GM18507 (cell line): ENCODE measurements around the gene C13orf46.

Experiments
- DNase-seq: peaks from one replicate; pipeline ENCODE4 v3.0.0; 2011; ENCODE audit warnings: low read depth; ENCODE audit not compliant: insufficient read length; ENCODE audit errors: extremely low spot score
- FAIRE-seq: peaks from 2 replicates; lab custom pipeline; 2011; peaks lifted over from hg19 to GRCh38; lab: Jason Lieb, UNC

C13orf46 gene

DNA sequence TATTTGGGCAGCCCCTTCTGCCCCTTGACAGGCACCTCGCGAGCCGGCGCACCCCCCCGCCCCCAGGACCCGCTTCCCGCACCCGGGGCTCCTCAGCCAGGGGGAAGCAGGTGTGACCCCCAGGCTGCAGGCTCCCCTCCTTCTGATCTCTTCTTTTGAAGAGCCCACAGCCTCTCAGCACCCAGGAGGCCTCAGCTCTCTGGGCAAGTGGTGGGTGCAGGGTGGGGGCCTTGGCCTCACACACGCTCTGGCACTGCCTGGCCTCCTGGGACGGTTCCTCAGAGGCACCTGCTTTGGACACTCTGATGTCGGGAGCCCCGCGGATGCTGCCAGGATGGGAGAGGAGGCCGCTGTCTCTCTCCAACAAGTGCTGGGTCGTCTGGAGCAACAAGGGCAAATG lies 1.5 kb upstream of the C13orf46 start:
- DNase-seq (no peak), FAIRE-seq (no peak)

DNA sequence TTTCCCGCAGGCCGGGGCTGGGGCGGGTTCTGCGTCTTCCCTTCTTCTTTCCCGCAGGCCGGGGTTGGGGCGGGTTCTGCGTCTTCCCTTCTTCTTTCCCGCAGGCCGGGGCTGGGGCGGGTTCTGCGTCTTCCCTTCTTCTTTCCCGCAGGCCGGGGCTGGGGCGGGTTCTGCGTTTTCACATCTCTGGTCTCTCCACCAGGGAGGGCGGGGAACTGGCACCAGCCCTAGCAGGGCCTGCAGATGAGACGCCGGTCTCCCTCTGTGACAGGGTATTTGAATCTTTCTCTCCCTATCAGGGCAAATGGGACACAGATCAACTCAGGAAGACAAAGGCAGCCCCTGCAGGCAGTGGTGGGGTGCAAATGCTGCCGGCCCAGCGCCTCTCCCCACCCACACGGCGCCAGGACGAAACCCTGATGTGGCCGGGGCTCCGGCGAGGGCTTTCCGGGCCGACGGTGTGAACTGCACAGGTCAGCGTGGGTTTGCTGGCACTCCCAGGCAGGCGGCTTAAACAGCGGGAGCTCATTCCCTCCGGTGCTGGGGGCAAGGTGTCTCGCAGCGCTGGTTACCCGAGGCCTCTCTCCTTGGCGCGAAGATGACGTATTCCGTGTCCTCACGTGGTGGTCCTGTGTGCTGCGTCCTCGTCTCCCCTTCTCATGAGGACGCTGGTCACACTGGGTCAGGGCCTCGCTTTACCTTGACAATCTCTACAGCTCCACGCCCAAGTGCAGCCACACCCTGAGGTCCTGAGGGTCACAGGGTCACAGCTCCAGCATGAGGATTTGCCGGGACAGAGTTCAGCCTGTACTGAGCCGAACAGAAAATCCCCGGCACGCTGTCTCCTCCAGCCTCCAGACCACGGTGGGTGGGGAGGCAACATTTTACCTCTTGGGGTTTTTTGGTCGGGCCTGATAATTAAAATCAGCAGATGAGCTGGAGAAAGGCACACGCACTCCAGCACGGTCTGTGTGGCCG lies 717 bp upstream of the C13orf46 start:
- DNase-seq (no peak), FAIRE-seq (no peak)

DNA sequence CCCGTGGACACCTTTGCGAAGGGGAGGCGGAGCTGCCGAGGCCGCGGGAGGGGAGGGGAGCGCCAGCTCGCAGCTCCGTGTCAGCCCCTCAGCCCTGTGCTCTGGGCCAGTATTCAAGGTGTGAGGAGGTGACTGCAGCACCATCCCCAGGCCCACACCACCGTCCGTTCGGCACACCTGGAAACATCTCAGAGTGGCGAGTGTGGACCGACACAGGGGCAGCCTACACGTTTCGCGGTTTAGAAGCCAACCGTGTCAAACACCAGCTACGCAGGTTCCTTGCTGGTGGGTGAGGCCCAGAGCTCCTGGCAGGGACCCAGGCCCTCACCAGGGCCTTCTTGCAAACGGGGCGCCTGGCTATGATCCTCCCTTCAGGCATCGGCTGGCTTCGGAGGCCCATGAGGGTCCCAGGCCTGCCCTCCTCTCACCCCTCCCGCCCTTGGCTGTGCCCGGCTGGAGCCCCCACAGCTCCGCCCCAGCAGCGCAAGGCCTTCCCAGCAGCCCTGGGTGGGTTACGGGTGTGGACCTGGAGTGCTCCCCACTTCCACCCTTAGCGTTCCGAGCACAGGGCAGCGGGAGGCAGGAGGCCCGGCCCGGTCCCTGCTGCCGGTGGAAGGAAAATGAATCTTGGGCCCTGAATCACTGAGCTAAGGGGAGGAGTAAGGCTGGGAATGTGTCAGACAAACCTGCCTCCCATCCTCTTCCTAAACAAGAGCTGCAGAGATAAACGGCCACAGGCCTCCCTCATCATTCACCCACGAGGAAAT lies 1.2 kb downstream of the C13orf46 start:
- DNase-seq = no peak

DNA sequence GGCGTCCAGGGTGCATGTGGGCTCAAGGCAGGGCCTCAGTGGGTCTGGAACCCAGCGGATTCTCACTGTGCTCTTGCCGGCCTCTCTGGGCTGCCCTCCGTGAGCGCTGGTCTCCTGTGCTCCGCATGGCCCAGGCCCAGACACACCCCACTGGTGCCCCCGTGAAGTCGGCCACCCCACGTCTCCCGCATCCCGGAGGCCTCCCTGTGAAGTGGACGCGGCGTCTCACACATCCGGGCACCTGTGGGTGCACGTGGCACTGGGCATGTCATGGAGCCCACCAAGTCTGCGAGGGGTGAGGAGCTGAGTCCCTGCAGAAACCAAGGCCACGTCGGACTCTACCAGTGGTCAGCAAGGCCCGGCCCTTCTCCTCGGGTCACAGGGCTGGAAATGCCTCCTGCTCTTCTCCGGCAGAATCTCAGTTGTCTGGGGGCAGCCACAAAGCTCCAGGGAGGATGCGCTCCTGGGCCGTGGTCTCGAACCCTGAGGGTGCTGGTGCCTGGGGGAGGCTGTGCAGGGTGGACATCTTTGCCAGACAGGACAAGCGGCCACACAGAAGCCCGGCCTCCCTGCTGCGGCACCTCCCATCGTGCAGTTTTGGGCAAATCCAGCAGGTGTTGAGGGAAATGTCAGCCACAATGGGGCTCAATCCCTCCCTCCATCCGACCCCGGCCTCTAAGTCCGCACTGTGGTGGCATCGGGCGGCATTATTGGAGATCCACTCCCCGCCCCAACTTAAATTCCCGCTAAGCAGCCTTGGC lies 2.2 kb downstream of the C13orf46 start:
- DNase-seq (no peak), FAIRE-seq (no peak)

More for the DNA sequence above, 1.2 kb downstream of the C13orf46 start:
- FAIRE-seq = no peak

DNA sequence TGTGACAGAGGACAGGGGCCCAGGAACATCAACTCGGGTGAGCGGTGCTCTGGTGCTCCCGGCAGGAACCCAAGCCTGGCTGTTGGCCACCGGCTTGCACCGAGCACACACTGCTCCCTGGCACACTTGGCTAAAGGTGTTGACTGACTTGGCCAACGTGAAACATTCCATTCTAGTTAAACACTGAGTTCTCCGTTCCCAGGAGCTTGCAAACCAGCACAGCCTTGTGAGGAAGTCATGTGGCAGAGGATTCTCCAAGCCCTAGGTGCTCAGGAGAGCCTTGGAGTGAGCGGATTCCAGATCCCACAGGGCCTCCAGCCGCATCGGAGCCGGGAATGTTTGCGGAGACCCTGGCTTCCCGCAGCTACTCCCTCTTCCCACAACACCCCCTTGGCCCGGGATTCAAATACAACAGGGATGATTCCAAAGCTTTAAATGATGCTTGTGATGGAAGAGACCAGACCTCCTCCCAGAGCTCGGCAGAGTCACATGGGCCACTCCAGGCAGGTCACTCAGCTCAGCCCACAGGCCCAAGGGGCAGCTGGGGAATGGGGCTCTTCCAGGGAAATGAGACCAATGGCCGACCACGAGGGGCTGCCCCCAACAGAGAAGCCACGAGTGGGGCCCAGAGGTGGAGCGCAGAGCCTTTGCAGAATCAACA lies 2.9 kb downstream of the C13orf46 start:
- FAIRE-seq = no peak
- DNase-seq = no peak

DNA sequence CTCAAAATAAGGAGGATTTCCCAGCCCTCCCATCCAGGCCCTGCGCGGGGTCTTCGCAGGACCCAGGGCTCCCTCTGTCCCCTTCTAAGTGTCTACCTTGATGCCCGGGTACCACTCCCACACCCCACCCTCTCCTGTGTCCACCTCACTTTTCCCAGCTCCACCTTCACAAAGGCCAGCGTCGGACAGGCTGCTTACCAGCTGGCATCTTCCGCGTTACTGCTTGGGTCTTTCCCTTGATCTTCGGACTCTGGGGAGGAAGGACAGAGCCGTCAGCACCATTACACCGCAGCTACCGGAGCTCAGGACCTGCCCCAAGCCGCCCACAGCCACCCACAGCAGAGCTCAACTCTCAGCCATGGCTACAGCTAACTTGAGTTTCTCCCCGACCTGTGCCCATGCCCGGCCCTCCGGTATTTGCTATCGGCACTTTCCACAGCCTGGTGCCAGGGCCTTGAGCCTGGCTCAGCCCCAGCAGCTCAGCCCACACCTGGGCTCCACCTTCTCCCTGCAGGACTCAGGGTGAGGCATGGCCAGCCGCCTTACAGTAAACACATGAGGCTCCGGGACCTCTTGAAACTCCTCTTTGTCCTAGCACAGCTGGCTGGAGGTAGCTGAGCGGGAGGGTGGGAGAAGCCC lies 3.8 kb downstream of the C13orf46 start:
- no peak for FAIRE-seq
- DNase-seq = no peak

DNA sequence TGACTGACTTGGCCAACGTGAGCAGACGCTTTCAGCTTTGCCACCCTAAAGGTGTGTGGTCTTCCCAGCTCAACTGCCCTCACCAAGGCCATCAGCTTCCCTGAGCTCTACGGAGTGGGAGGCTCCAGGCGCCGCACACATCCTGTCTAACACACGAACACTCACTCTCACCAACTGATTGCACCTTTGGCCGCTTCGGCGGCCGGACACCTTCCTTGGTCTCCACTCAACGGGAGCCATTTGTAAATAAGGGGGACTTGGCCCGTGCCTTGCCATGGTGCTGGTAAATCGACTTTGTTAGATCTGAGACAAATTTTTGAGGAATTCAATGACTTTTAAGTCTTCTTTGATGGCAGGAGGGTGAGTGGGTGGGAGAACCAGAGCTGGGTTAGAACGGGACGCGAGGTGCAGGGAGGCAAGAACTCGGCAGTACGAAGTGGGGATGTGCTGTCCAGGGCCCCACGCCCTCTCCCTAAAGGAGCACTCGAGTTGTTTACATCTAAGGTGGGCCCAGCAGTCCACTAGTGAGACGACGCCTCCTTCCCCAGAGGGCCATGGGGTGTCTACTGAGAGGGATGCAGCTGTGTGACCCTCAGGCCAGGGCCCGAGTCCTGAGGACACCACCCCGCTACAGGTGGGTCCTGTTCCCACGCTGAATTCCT lies 4.4 kb downstream of the C13orf46 start:
- FAIRE-seq = no peak
- no peak for DNase-seq

DNA sequence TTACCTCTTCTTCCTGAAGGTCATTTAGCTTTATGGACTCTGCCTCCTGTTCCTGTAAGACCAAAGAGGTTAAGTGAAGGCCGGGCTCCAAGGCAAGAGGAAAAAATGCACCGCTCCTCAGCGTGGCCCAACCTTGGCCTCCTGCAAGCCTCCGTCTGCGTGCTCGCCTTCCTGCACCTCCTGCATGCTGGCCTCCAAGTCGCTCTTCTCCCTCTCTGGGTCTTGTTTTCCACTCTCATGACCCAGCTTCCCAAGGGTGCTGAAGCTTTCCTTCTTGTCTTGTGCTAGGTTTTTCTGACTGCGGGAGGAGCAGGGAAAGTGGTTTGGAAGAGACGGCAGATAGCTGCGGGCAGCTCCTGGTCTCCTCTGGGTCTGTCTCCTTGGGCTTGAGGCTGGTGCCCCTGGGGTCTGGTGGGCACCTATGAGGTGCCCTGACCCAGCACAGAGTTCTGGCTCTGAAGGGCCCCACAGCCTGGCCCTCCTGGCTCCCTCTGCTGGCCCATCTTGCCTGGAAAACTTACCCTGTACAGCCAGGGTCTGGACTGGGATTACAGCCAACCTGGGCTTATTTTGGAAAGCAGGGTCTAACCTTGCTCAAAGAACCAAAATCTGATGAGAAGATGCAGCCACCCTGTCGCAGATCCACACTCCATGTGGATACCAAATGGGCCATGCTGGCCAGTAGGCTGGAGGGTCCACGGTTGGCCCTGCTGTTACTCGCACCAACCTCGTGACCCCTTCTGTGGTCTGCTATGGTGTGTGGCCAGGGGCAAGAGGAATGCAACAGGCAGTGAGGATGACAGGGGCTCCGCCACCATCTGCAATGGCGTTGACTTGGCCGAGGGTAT lies 5.2 kb downstream of the C13orf46 start:
- FAIRE-seq (no peak), DNase-seq (no peak)

DNA sequence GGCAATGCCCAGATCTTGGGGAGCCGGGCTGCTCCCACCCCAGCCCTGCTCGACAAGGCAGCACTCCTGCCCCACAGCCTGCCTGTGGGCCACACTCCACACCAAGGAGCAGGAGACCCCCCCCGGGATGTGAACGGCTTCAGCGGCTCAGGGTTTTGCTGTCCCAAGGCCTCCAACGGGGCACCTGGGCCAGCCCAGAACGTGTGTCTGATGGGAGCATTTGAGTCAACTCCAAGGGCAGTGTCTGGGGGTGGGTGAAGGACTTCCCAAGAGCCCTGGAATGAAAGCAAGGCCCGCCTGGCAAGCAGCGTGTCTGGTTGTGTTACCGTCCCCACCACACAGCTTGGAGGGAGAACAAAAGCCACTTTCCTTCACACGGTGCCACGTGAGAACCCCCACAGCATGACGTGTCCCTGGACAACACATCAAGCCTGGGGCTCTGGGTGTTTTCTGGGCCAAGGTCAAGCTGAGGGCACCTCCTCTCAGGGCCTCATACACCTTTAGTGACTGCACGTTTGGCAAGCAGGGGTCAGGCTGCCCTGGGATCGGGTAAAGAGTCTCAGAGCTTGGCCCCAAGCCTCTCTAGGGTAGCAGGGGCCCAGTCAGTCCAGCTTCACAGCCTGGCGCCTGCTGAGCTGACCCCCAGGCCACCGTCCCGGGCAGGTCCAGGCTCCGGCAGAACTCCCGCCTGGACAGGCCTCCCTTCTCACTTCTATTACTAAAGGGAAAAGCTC lies 6.0 kb downstream of the C13orf46 start:
- no peak for DNase-seq
- FAIRE-seq = no peak

DNA sequence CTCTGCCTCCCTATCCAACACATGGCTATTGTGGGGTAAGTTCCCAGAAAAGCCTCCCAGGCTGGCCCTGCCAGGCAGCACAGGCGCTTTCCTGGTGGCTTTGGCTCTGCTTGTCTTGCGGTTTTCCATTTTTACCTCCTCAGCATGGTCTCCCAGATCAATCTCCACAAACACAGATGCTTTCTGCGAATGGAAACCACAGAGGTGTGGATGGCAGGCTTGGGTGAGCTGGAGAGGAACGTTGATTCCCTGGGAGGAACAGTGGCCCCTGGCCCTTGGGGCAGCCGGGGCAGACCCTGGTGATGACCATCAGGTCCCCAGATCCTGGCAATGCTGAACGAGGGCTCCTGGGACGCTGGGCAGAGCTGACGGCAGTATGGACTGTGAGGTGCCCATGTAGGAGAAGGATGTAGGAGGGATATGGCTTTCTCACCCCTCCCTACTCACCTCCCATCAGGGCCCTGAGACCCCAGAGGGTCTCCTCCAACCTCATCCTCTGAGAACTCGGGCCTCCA lies 6.6 kb downstream of the C13orf46 start:
- no peak for DNase-seq
- no peak for FAIRE-seq

DNA sequence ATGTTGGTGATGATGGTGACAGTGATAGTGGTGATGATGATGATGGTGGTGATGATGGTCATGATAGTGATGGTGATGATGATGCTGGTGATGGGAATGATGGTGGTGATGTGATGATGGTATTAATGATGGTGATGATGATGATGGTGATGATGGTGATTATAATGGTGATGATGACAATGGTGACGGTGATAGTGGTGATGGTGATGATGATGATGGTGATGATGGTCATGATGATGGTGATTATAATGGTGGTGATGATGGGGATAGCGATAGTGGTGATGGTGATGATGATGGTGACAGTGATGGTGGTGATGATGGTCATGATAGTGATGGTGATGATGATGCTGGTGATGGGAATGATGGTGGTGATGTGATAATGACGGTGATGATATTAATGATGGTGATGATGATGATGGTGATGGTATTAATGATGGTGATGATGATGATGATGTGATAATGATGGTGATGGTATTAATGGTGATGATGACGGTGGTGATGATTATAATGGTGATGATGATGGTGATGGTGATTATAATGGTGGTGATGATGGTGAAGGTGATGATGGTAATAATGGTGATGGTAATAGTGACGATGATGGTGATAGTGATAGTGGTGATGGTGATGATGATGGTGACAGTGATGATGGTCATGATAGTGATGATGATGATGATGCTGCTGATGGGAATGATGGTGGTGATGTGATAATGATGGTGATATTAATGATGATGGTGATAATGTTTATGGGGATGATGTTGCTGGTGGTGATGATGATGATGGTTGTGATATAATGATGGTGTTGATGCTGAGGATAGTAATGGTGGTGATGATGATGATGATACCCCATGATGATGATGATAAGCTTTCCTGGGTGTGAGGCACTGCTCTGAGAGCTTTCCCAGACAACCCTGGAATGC lies 7.7 kb downstream of the C13orf46 start:
- DNase-seq = no peak
- no peak for FAIRE-seq

DNA sequence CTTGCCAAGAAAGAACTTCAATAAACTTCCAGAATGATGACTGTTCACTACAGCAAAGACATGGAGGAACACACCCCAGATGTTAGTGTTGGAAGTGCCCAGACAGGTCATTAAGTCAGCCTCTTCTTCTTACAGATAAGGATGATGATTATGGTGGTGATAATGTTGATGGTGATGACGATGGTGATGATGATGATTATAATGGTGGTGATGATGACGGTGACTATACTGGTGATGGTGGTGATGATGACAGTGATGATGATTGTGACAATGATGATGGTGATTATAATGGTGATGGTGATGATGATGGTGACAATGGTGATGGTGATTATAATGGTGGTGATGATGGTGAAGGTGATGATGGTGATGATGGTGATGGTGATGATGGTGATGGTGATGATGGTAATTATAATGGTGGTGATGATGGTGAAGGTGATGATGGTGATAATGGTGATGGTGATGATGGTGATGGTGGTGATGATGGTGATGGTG lies 8.4 kb downstream of the C13orf46 start:
- no peak for FAIRE-seq
- DNase-seq = no peak

DNA sequence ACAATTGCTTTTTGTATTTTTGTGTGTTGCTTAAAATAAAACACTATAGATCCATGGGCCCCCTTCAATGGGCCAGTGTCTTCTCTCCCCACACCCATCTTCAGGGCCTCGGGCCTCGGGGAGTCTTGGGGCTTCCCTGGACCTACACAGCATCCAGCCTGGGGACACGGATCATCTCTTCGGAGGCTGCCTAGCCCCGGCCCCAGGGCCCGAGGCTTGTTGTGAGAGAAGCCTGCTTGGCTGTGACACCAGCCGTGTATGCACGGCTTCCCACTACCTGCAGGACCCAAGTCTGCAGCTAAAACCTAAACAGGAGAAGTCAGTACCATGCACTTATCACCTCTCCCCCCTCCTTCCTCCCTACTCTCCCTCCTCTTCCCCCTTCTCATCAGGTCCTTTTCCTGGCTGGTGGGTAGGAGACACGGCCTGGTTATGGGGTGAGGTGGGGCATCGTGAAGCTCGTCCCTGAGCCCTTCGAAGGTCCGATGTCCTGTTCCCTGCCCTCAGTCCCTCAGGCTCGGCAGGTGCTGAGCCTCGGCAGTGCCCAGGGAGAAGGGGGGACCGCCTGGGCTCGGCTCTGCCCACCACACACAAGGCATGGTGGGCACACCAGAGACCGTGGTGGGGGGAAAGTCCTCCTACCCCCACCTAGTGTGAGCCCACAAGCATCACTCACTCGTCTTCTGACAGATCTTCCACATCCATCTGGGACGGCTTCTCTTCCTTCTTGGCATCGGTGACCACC lies 9.5 kb downstream of the C13orf46 start:
- DNase-seq = no peak

DNA sequence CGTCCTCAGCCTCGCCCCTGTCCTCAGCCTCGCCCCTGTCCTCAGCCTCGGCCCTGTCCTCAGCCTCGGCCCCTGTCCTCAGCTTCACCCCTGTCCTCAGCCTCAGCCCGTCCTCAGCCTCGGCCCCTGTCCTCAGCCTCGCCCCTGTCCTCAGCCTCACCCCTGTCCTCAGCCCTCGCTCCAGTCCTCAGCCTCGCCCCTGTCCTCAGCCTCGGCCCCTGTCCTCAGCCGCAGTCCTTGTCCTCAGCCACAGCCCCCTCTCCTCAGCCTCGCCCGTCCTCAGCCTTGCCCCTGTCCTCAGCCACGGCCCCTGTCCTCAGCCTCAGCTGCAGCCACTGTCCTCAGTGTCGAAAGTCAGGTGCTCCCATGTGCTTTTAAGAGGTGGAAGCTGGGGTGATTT lies 10.5 kb downstream of the C13orf46 start:
- FAIRE-seq = no peak
- no peak for DNase-seq

More for the DNA sequence above, 9.5 kb downstream of the C13orf46 start:
- no peak for FAIRE-seq

DNA sequence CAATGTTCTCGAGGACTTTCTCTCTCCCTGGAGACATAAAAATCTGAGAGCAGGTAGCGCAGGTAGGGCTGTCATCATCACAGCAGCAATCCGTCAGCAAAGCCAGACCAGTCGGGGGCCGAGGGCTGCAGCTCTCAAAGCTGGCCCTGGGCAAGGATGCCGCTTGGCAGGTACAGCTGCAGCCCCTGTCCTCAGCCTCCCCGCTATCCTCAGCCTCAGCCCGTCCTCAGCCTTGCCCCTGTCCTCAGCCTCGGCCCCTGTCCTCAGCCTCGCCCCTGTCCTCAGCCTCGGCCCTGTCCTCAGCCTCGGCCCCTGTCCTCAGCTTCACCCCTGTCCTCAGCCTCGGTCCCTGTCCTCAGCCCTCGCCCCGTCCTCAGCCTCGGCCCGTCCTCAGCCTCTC lies 10.9 kb downstream of the C13orf46 start:
- FAIRE-seq = no peak
- no peak for DNase-seq
